Breast epithelium (tissue), 3 donors: Measurements from ENCODE around the gene IQSEC2.

ENCODE experiments used
- CTCF ChIP-seq, 3 donors: fragments of 450-650 bp; IDR thresholded peaks; one replicate each; pipeline ENCODE4 v1.5.1; 2016 to 2017; ENCODE audit warnings: antibody characterized with exemption in 3 of 3, mild to moderate bottlenecking in 3 of 3, moderate library complexity in 3 of 3
- POLR2AphosphoS5 ChIP-seq, 3 donors: sonication (generic); formaldehyde crosslinking; IDR thresholded peaks; one replicate each; pipeline ENCODE4 v1.6.1; 2017; ENCODE audit warnings: antibody characterized with exemption in 3 of 3

GRCh38 chrX:53316111-53316859, 34.9 kb upstream of the IQSEC2 start:
- TF ChIP-seq CTCF (IDR thresholded peaks at IDR 0.05) (no peak), POLR2AphosphoS5 (IDR thresholded peaks at IDR 0.05) (no peak)
